ENCODE data around the gene WDFY2.
A peak's percentile ranks its signal among the peaks of the same experiment; 100 is the strongest.

WDFY2 gene

DNA sequence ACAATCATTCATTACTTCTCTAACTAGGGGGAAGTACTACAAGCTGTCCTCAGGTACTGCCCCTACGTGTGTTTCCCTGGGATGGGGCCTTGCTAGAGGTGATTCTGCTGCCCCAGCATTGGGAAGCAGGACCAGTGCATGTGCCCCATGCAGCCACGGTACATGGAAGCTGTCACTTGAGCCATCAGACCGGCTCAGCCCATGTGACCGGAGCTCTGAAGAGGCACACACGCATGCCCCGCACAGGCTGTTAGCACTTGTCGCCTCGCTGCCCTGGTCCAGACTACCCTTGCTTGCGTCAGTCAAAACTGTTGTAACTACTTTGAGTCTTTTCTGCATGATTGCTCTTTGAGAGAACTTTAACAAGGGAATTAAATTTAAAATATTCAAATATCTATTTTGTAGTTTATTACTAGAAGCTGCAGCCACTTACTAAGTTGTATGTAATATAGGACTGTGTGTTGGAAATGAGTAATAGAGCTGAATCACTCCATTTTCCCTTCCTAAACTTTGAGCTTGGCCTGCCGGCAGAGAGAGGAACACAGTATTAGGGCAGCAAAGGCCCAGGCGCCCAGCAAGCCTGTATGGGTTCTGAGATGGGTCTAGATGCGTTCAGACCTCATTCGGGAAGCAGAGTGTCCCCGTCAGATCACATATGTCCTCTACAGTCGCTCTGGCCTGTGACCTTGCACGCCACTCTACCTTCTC, 177.5 kb downstream of the WDFY2 start:
- no peak for TF ChIP-seq CTCF (IDR thresholded peaks at IDR 0.05; ENCODE audit: borderline replicate concordance, control extremely low read depth, extremely low read depth, insufficient read depth, missing control alignments)
- no peak for DNase-seq (ENCODE audit: low spot score)
- in situ Hi-C loops (cut with MboI; ENCODE audit: low sequenced_read_pairs, unreplicated experiment): no loop called here

- no peak for DNase-seq (ENCODE audit: low spot score)
- in situ Hi-C loops (cut with MboI; ENCODE audit: low sequenced_read_pairs, unreplicated experiment): no loop called here
- TF ChIP-seq CTCF (IDR thresholded peaks at IDR 0.05; ENCODE audit: borderline replicate concordance, control extremely low read depth, extremely low read depth, insufficient read depth, missing control alignments): no peak
Measured at GRCh38 chr13:51763486-51763885, 179.2 kb downstream of the WDFY2 start.

DNA sequence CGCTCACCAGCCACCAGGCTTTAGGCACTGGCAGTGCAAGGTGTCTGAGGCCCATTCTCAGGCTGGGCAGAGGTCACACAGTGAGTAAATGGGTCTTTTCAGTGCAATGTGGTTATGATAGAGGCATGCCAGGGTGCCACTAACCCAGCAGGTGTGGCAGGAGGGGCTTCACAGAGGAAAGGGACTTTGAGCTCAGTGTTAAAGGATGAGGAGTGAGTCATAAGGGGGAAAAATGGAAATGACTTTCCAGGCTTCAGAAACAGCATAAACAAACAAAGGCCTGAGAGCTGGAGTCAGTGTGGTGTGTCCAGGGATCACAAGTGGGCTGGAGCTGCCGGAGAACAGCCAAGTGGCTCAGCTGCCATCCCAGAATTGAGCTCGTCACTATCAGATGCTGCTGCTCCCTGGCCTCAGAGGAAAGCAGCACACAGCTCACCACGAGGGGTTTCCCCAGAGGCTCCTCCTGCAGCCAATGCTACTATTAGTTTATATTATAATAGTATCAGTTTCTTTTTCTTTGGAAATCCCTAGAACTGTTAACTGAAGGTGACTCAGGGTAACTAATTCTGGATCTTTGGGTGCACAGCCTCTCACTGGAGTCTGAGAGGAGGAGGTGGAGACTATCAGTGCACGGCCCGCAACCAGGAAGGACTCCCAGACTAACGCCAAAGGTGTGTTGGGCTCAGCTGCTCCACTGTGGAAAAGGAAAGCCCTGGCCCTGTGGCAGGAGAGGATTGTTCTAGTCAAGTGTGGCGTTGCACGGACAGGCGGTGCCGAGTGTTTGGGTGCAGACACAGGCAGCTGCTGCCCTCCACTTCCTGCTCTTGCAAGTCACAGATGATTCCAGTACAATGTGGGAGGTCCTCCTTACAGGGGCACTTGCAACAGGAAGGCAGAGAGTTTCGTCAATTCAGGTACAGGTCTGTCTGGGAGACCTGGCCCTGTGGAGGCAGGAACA, 180.2 kb downstream of the WDFY2 start:
- peak; percentile 79 for DNase-seq (ENCODE audit: low spot score)
- TF ChIP-seq CTCF (IDR thresholded peaks at IDR 0.05; ENCODE audit: borderline replicate concordance, control extremely low read depth, extremely low read depth, insufficient read depth, missing control alignments): no peak
- in situ Hi-C loops (cut with MboI; ENCODE audit: low sequenced_read_pairs, unreplicated experiment): no loop called here

DNA sequence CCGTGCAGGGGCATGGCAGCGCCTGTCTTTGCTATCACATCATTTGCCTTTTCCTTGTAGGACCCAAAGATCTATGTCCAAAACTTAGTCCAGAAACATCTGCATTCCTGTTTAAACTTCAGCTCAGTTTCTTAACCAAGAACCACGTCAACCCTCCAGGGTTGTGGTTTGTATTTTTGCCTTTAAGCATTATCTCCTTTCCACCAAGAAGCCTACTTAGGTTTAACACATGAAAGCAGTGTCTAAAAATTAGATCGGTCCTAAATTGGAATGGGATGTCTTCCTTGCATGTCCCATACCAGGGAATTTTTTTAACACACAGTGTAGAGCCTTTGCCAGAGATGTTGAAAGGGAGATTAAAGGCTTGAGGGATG, 180.9 kb downstream of the WDFY2 start:
- no peak for TF ChIP-seq CTCF (IDR thresholded peaks at IDR 0.05; ENCODE audit: borderline replicate concordance, control extremely low read depth, extremely low read depth, insufficient read depth, missing control alignments)
- no peak for DNase-seq (ENCODE audit: low spot score)
- in situ Hi-C loops (cut with MboI; ENCODE audit: low sequenced_read_pairs, unreplicated experiment): no loop called here

- no peak for TF ChIP-seq CTCF (IDR thresholded peaks at IDR 0.05; ENCODE audit: borderline replicate concordance, control extremely low read depth, extremely low read depth, insufficient read depth, missing control alignments)
- no peak for DNase-seq (ENCODE audit: low spot score)
- in situ Hi-C loops (cut with MboI; ENCODE audit: low sequenced_read_pairs, unreplicated experiment): no loop called here
Measured at GRCh38 chr13:51767100-51767499, 182.8 kb downstream of the WDFY2 start.

- in situ Hi-C loops (cut with MboI; ENCODE audit: low sequenced_read_pairs, unreplicated experiment): no loop called here
- no peak for TF ChIP-seq CTCF (IDR thresholded peaks at IDR 0.05; ENCODE audit: borderline replicate concordance, control extremely low read depth, extremely low read depth, insufficient read depth, missing control alignments)
- no peak for DNase-seq (ENCODE audit: low spot score)
Measured at GRCh38 chr13:51768378-51768921, 184.2 kb downstream of the WDFY2 start.

Measured in GM13976 (cell line).